Ectodermal cell (in vitro differentiated cells): Measurements from ENCODE around the gene DCTN2. TPM values are rescaled to one million over a fixed set of nuclear protein-coding genes. Genes with fewer than 3 reads are reported as not detected.
"Not testable (repeated sequence)": the region's sequence is repeated elsewhere in the genome, so short reads cannot be mapped to it uniquely, and the experiment has no call there.

Source experiments
- H3K27ac ChIP-seq: 2 replicates; pipeline ENCODE4 v1.7.0; 2013; ENCODE audit warnings: mild to moderate bottlenecking, low read depth, low read length; ENCODE audit not compliant: insufficient read depth, poor library complexity, severe bottlenecking
- H3K27me3 ChIP-seq: 2 replicates; pipeline ENCODE4 v1.7.0; 2013; ENCODE audit warnings: mild to moderate bottlenecking, low read length; ENCODE audit not compliant: insufficient read depth, control insufficient read depth, poor library complexity, severe bottlenecking
- H3K36me3 ChIP-seq: one replicate; pipeline ENCODE4 v1.7.0; 2013; ENCODE audit warnings: low read length; ENCODE audit not compliant: control insufficient read depth, insufficient read depth
- H3K4me1 ChIP-seq: one replicate; pipeline ENCODE4 v1.7.0; 2013; ENCODE audit warnings: low read length; ENCODE audit not compliant: control insufficient read depth, insufficient read depth
- H3K4me3 ChIP-seq: 2 replicates; pipeline ENCODE4 v1.7.0; 2013; ENCODE audit warnings: low read depth, low read length, control low read depth; ENCODE audit not compliant: insufficient read depth
- H3K9me3 ChIP-seq: 2 replicates; pipeline ENCODE4 v1.7.0; 2013; ENCODE audit warnings: mild to moderate bottlenecking, low read length, moderate library complexity; ENCODE audit not compliant: control insufficient read depth
- WGBS, 2 experiments: methylation state at CpG; one replicate each; pipeline ENCODE4 v1.1.7; 2013; ENCODE audit warnings: missing lambda C conversion rate in 2 of 2; 5-methylcytosine and 5-hydroxymethylcytosine counted together
- polyA plus RNA-seq, 4 experiments: library from polyadenylated mRNA; stranded (reverse); fragments of 50-300 nt; gene quantifications; one replicate each; pipeline ENCODE4 v1.2.3, GENCODE V29; 2013

Gene DCTN2
- 199 TPM for polyA plus RNA-seq (2013, experiment 1 of 4)
- polyA plus RNA-seq (2013, experiment 2 of 4) = 184 TPM
- 171 TPM for polyA plus RNA-seq (2013, experiment 3 of 4)
- 184 TPM for polyA plus RNA-seq (2013, experiment 4 of 4)

GRCh38 chr12:57546438-57547287 lies at the start of gene DCTN2:
TSS of gene DCTN2 (minus strand) at chr12:57547192. CDS start at chr12:57547063, 129 bp downstream.
- H3K4me3 ChIP-seq = peak within 1 kb of the TSS; percentile 71
- peaks cover 2% of the 10 kb centered on the region for H3K36me3 ChIP-seq
- peaks cover 33% of the 10 kb centered on the region for H3K27me3 ChIP-seq
- no peaks in the 10 kb centered on the region for H3K9me3 ChIP-seq
- WGBS, 2 experiments = 1% methylated on average over 56 of the region's 56 CpGs
- peaks cover 13% of the 10 kb centered on the region for H3K4me1 ChIP-seq
- H3K27ac ChIP-seq = no peak within 1 kb of the TSS

GRCh38 chr12:57593187-57593586 lies 46.2 kb upstream of the DCTN2 start:
- H3K27me3 ChIP-seq = peaks cover 2% of the 10 kb centered on the region
- peaks cover 3% of the 10 kb centered on the region for H3K36me3 ChIP-seq
- WGBS, 2 experiments = 82 to 87% methylated on average over 4 of the region's 4 CpGs
- no peaks in the 10 kb centered on the region for H3K9me3 ChIP-seq
- H3K27ac ChIP-seq = no peak overlapping the region
- no peaks in the 10 kb centered on the region for H3K4me1 ChIP-seq
- H3K4me3 ChIP-seq = no peak overlapping the region

- Histone ChIP-seq H3K36me3 (peaks cover 3% of the 10 kb centered on the region), H3K9me3 (no peaks in the 10 kb centered on the region), H3K27me3 (peaks cover 6% of the 10 kb centered on the region), H3K4me1 (no peaks in the 10 kb centered on the region), H3K4me3 (no peak overlapping the region), H3K27ac (no peak overlapping the region)
- WGBS, 2 experiments = 82 to 83% methylated on average over 2 of the region's 2 CpGs
Observed at GRCh38 chr12:57592551-57593165, 45.7 kb upstream of the DCTN2 start.

GRCh38 chr12:57591782-57592325 lies 44.9 kb upstream of the DCTN2 start:
- 38 to 42% methylated on average over 10 of the region's 10 CpGs for WGBS, 2 experiments
- H3K4me1 ChIP-seq = no peaks in the 10 kb centered on the region
- peak overlapping the region; percentile 89 for H3K4me3 ChIP-seq
- H3K9me3 ChIP-seq = no peaks in the 10 kb centered on the region
- peaks cover 6% of the 10 kb centered on the region for H3K27me3 ChIP-seq
- peaks cover 3% of the 10 kb centered on the region for H3K36me3 ChIP-seq
- H3K27ac ChIP-seq = no peak overlapping the region

- Histone ChIP-seq H3K4me1 (no peaks in the 10 kb centered on the region), H3K27me3 (peaks cover 6% of the 10 kb centered on the region), H3K27ac (no peak within 1 kb of the TSS), H3K4me3 (peak within 1 kb of the TSS; percentile 89), H3K9me3 (no peaks in the 10 kb centered on the region), H3K36me3 (peaks cover 3% of the 10 kb centered on the region)
- WGBS, 2 experiments = 1% methylated on average over 69 of the region's 69 CpGs
Observed at GRCh38 chr12:57590864-57591781, 44.1 kb upstream of the DCTN2 start, which contains the start of gene PIP4K2C. TSS of gene PIP4K2C (plus strand) at chr12:57591192. CDS start at chr12:57591290, 98 bp downstream.

GRCh38 chr12:57590479-57590863 lies 43.5 kb upstream of the DCTN2 start:
- WGBS, 2 experiments = 23 to 42% methylated on average over 2 of the region's 2 CpGs
- Histone ChIP-seq H3K4me3 (peak overlapping the region; percentile 89), H3K36me3 (no peaks in the 10 kb centered on the region), H3K27me3 (peaks cover 6% of the 10 kb centered on the region), H3K9me3 (no peaks in the 10 kb centered on the region), H3K4me1 (no peaks in the 10 kb centered on the region), H3K27ac (no peak overlapping the region)

- 95 to 96% methylated on average over 15 of the region's 15 CpGs for WGBS, 2 experiments
- H3K4me1 ChIP-seq, H3K36me3 ChIP-seq, H3K27me3 ChIP-seq, H3K9me3 ChIP-seq, H3K4me3 ChIP-seq, H3K27ac ChIP-seq: not testable (repeated sequence)
Observed at GRCh38 chr12:57588951-57589610, 42.1 kb upstream of the DCTN2 start.

- Histone ChIP-seq H3K27me3 (peaks cover 6% of the 10 kb centered on the region), H3K9me3 (no peaks in the 10 kb centered on the region), H3K36me3 (no peaks in the 10 kb centered on the region), H3K4me1 (no peaks in the 10 kb centered on the region), H3K27ac (no peak overlapping the region), H3K4me3 (no peak overlapping the region)
- WGBS, 2 experiments = 93 to 94% methylated on average over 3 of the region's 3 CpGs
Observed at GRCh38 chr12:57586832-57587429, 39.9 kb upstream of the DCTN2 start.

- Histone ChIP-seq H3K27ac (no peak overlapping the region), H3K27me3 (peaks cover 6% of the 10 kb centered on the region), H3K4me3 (no peak overlapping the region), H3K4me1 (no peaks in the 10 kb centered on the region), H3K36me3 (no peaks in the 10 kb centered on the region), H3K9me3 (no peaks in the 10 kb centered on the region)
- WGBS, 2 experiments = 94 to 98% methylated on average over 3 of the region's 3 CpGs
Observed at GRCh38 chr12:57586128-57586527, 39.1 kb upstream of the DCTN2 start.
